NOMO-1 (cell line): Measurements from ENCODE around the gene MSI2.

ENCODE experiments used
- DNase-seq, 2 experiments: peaks; one replicate each; lab custom pipeline; 2025; ENCODE audit not compliant: unreplicated experiment in 2 of 2; lab: John Stamatoyannopoulos, UW

The MSI2 gene

DNA sequence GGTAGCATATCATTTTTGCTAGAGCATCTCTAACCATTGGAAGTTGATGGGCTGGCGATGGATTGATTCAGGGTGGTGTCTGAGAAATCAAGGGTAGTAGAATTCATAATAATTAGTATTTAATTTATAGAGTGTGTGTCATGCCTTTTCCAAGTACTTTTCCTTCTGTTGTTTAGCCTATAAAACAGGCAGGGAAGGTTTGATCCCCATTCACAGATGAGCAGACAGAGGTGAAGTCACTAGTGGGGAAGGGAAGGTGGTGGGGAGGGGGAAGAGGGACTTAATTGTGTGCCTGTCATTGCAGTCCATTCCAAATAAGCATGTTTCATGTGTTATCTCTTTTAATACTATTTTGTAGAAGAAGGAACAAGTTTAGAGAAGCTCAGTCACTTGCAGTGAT is 131.3 kb downstream of the MSI2 start:
- no peak for DNase-seq

DNA sequence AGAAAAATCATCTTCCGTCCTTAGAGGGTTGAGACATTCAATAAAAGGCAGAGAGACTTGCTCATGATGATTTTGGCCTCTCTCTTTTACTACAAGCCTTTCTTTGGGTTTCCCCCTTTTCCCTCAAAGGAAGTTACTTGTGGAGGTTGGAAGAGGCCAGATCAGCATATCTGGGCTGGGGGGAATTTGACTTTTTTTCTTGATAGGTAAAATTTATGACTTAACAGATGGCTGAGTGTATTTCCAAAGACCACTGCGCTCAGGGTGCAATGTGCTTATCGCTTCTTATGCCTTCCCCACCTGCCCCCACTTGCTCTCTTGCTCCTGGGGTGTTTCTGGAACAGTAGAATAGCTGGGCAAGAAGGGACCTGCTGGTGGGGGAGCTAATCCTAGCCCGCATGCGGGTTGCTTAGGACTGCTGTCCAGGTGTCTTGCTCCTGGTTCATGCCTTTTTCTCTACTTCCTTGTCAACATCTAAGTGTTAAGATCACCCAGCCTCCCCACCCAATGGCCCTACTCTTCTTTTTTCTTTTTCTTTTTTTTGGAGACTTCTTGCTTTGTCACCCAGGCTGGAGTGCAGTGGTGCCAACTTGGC is 131.9 kb downstream of the MSI2 start:
- no peak for DNase-seq

DNA sequence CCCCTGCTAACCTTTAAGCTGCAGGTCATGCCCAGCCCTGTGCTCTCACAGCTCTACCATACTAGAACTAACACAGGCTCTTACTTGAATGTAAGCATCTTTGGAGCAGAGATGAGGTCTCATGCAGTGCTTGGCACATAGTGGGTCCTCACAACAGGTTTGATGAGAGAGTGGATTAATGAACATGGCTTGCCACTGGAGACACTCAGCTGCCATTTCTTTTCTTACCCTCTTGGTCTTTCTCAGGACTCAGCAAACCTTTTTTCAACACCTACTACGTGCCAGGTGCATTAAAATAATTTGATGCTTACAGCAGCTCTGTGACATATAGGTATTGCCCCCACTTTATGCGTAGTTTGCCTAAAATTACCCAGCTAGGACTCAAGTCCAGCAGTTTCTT is 133.2 kb downstream of the MSI2 start:
- no peak for DNase-seq

DNA sequence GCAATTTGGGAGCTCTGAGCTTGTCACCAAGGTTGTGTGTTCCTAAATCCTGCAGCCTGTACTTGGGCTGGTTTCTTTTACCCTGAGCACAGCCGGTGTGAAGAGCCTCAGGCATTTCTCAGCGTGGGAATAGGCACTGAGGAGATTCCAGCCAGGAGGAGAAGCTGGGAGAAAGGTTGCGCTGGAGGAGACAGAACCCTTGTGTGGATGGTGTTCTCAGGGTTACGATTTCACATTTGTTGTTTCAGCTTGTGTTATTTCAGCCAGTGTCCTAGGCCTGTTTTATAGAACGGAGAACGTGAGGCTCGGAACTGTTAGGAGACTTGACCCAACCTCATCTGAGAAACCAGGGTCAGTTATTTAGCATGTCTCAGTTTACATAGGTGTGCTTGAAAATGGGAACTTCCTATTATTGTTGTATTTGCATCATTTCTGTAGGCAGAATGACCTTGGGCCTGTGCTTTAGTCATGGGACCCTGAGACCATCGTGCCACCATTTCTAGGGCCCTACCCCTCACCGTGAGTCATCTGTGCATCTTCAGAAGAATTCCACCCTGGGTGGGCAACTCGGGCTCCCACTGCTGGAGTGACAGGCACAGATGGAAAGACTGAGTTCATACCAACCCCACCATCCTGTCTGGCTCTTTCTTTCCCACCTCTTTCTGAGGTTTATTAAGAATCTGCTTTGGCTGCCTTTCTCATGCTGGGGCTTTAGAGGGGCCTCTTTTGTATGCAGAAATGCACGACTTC is 134.9 kb downstream of the MSI2 start:
- peak in 1 of 2 experiments; percentile 41 for DNase-seq

DNA sequence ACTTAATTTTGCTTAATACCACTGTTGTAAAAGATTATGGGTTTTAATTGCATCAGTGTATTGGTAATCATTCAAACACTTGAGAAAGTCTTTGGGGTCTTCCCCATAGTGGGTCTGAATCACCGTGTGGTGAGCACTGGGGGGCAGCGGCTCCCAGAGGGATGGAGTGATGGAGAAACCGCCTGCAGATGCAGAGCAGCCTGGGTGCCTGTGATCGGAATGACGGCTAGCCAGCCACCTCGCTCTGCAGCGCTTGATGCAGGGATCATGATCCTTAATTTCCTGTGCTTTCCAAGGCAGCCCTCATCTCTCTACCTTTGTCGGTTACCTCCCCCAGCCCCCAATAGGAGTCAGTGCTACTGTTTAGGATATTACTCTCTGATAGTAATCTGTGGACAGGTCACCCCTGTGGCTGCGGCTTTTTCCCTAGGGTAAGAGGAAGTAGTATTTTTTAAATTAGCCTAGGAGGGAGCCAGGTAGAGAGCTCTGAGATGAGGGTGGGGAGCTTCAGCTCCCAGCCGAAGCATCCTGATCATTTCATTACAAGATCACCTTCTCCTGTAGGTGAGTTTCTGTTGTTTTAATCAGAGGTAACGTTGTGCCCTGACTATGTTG is 135.6 kb downstream of the MSI2 start:
- DNase-seq: no peak

DNA sequence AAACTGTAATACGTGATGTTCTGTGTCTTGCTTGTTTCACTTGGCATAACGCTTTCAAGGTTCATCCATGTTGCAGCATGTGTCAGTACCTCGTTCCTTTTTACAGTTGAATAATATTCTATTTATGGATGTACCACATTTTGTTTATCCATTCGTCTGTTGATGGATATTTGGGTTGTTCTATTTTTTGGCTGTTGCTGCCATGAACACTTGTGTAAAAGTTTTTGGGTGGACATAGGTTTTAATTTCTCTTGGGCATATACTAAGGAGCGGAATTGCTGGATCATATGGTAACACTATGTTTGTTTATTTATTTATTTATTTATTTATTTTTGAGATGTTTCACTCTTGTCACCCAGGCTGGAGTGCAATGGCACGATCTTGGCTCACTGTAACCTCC is 137.0 kb downstream of the MSI2 start:
- no peak for DNase-seq

DNA sequence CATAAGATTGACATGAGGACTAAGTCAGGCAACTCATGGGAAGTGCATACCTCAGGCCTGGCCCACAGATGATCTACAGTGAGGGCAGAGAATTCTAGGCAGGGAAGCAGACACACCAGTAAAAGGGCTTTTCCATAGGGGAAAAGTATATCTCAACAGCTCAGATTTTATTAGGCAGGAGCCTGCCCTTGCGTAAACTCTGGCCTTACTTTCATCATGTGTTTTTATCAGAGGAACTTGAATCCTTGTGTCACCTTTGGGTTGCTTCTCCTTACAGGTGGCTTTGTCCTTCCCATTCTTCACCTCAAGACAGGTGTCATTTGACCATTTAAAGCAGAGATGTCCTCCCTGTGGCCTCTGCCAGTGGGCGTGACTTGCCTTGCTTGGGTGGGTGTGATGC is 138.1 kb downstream of the MSI2 start:
- DNase-seq: no peak

DNA sequence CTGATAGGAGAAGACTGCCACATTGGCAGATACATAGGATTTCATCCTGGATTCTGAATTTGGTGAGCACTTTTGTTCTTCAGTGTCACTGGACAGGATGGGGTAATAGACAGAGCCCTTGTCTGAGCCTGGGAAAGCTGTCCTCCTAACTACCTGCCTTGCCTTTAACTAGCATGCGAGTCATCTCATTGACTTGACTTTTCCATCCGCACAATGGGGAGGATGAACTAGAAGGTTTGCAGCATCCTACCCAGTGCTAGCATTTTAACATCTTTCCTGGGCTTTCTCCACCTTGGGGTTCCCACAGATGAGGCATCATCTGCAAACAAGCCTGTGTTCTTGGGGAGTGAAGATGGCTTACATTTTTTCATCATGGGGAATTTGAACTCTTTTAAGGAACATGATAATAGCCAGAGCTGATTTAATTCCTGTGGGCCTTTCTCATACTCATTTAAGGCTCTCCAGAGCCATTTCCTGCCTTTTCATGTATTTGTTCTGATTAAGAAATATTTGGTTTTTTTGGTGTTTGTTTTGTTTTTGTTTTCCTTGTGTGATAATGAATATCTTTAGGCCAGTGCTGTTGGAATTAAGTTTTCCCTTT is 139.5 kb downstream of the MSI2 start:
- no peak for DNase-seq

DNA sequence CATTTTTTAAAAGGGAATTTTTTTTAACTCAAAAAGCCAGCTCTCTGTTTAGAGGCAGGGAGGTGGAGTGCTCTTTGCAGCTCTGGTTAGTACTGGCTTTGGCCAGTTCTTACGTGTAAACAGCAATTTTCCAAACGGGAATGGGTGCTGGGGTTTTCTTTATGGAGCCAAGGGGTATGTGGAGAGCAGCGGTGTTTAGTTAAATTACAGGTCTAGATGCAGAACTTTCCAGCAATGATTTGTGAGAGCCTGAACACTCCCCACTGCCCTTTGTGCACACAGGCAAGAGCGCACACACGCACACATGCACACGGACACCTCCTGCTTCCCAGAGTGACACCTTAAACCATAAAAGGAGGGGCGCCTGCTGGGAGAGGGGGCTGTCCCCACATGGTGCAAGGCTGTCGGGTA is 140.2 kb downstream of the MSI2 start:
- DNase-seq: no peak

DNA sequence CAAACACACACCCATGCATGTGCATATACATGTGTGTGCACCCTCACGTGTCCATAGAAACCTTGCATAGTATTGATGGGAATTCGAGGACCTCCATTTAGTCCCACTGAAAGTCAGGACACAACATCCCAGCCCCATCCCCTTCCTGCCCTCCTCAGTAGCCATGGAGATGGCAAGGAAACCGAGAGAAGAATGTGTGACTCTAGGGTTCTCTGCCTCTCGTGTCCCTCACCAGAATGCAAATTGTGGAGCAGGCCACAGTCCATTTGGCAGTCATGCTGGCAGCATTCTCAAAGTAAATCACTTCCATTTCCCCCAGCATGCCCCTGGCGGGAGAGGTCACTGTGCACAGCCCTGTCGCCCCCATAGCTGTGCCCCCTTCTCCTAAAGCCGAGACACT is 141.1 kb downstream of the MSI2 start:
- DNase-seq: no peak

DNA sequence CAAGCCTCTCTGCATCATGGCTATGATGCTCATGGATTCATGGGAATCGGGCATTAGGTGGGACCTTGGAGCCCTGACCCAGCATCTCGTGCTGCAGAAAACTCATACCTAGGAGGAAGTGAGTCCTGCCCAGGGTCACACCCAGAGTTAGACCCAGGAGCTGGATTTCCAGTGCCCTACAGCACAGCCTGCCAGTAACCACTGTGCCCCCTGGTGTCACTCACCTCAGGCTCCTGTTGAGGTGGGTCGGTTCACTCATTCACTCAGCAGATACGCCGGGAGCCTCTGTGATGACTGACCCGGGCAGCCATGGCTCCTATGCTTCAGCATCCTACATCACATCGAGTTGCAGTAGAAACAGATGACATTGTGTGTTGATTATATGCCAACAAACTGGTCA is 143.4 kb downstream of the MSI2 start:
- DNase-seq: no peak

DNA sequence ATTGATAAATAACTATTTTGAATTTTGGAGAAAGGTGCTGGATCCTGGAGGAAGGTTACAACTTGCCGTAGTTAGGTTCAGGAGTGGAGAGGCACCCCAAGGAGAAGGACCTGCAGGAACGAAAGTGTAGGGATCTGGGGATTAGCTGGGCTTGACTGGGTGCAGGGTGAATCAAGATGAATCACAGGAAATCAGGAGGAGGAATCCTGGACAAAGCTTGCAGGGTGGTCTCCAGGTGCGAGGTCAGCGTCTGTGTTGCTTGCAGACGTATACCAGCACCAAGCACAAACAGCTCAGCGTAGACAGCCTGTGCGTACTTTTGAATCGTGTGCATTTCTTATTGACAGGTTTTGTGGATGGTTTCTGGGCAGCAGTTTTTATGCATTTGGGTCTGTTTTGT is 144.3 kb downstream of the MSI2 start:
- no peak for DNase-seq

DNA sequence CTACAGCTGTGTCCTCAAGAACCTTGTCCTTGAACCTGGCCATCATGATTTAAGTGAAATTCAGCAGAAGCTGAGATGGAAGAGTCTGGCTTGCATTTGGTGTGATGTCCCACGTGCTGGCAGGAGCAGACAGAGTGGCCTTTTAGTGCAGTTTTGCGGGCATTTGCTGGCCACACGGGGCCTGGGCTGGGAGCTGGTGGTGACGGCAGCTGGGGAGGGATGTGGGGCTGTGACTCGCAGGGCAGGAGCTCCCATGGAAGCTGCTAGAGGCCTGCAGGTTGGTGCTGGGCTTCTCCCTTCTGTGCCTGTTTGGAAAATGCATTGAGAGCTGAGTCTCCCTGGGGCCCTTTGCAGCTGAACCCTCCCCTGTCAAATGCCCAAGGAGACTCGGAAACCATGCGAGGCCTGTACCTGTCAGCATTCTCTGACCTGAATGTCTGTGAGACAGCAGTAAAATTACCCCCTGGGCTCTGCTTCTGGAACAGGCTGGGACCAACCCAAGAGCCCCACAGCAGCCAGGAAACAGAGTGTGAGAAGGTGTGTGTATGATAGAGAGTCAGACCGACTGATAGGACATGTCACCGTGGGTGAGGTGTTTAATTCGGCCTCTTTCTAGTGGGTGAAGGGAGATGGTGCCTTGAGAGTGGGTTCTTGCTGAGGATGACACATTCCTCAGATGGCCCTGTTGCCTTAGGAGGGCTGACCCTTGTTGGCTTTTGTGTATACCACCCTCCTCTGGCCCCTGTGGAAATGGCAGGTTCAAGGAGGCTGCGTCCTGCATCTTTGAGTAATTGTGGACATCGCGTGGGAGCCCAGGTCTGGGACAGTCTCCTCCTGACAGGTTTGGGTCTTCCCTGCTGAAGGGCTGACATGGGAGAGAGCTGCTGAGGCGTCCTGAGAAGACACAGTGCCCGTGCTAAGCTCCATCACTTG is 145.5 kb downstream of the MSI2 start:
- no peak for DNase-seq

DNA sequence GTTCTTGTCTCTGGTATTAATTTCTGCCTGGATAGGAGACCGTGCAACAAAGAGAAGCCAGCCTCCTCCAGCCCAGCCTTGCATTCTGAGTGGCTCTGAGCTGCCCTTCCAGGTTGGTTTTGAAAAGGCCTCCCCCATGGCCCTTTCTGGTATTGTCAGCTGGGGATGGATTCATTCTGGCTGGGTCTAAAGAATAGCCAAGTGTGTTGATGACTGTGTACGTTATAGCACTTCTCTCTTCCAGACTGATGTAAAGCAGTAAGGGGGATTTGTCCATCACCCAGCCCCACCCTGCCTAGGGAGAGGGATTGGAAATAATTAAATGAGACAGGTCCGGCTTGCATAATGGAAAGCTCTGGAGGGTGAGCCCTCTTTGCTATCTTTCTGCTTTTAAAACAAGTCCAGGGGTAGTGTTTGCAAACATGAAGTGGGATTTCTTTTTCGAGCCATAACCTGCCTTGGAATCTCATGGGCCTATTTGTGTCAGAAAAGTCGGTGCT is 146.4 kb downstream of the MSI2 start:
- DNase-seq: no peak

DNA sequence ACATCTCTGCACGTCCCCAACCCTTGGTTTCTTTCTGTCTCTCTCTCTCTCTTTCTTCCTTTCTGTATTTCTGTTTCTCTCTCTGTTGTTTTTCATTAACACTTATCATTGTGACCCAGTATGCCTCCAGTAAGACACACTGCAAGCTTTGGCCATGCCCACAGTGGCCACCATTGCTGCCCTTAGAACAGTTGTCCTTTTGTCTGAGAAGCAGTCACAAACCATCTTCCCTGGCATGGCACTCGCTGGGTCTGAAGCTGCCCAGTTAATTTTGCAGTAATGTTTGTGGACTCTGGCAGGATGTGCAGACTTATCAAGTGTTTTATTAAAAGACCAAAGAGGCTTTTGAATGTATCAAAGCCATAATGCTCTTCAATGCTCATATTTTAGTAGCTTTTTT is 146.9 kb downstream of the MSI2 start:
- no peak for DNase-seq

DNA sequence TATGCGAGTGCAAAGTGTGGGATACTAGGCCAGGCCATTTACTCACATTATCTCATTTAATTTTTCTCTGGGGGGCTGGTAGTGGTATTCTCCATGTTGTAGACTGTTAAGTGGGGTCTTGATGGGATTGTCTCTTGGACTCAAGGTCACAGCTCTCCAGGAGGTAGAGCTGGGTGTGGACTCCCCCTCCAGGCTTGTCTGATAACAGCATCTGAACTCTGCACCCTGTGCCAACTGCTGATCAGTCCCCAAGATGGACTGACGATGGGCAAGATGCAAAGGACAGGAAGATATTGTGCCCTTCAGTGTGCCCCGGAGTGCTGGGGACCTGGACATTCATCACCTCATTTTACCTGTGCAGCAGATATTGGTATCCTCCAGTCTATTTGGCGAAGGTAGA is 147.8 kb downstream of the MSI2 start:
- DNase-seq: no peak

DNA sequence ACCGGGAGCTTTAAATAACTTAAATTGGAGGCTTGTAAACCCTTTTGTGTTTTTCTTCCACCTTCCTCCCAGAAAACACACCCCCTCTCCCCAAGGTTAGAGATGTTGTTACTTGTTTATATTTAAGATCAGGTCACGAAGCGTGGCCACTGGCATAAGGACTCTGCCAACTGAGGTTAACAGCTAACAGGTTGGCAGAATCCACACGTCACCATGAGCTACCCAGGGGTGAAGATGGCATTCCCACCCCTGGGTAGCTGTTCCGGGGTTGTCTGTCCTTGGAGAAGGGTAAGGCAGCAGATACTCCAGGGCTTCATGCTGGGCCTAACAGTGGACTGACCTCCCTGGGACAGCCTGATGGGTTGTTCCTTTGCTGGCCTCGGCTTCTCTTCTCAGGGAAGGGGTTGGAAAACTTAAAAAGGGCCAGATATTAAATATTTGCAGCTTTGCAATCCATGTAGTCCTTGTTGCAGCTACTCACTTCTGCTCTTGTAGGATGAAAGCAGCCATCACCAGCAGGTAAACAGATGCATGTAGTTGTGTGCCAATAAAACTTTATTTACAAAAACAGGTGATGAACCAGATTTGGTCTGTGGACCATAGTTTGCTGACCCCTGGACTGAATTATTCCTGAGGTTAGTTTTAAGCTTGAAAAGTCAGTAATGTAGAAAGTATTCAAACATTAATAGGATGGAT is 148.6 kb downstream of the MSI2 start:
- no peak for DNase-seq

DNA sequence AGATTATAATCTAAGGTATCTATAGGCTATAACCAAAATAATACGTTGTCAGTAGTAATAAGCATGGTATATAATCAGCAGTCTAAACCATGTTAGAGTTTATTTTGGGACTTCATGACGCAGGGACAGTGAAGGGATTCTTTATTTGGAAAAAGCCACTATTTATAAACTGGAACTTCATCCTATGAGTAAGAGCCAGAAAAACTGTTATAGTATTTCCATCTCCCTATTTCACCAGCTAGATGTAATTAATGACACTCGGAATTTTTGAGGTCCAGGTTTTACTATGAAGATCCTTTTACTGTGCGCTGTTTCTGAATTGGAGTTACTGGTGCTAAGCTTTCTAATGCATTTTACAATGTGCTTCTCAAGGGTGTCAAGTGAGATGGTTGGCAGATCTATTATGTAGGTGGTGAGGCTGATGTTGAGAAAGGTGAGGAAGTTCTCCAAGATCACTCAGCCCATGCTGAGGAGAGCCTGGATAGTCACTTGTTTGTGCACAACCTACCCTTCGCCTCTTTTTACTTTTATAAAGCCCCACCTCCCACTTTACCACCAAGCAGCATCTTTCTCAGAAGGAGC is 149.3 kb downstream of the MSI2 start:
- no peak for DNase-seq

DNA sequence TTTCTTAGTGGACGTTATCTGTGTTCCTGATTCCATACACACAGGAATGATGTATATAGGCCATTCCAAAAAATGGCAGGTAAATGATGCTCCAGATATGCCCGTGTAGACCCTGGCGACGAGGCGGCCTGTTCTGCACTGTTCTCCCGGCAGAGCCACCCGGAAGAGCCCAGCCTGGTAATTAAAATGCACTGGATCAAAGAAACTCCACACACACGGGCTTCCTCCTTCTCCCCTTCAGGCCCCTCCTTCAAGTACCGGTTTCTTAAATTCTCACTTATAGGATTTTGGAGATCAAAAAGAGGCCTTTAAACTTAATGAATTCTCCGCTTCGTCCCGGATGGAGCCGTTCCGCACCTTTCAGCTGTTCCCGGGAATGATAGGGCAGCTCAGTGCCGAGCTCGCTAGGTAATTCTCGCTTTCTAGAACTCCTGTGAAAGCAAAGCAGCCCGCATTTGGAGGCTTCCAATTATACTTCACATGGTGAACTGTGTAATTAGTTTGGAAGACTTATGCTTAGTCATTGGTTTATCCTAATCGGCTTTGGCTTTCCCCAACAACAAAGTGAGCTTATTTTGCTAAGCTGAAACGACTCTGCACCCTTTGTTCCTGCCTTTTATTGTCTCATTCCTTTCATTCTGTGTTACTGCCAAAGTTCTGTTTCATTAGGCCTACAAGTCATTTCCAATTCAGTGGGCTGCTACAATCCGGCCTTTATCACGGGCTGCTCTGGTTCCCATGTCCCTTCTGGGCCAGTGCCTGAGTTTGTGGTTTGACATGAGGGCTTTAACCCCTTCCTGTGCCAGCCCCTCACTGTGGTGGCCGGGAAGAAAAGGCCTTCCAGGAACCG is 150.0 kb downstream of the MSI2 start:
- no peak for DNase-seq
